Astrocyte of the cerebellum (primary cell): ENCODE measurements around the gene TNFRSF12A.

Experiments
- DNase-seq: peaks from one replicate; pipeline ENCODE4 v3.0.0-alpha.2; 2011; ENCODE audit warnings: low read depth
- H3K4me3 ChIP-seq: 2 replicates; pipeline ENCODE4 v1.5.1; 2011; ENCODE audit warnings: mild to moderate bottlenecking, low read depth, low read length, moderate library complexity
- in situ Hi-C: cut with HindIII; loops from 2 replicates; pipeline ENCODE4 v1.10.0; 2017; ENCODE audit warnings: low sequenced_read_pairs
- TF ChIP-seq, protein P1 (sequence below): IDR thresholded peaks from 2 replicates; pipeline ENCODE4 v1.5.1; 2012; ENCODE audit warnings: low read length, low read depth, moderate library complexity, mild to moderate bottlenecking; ENCODE audit errors: missing control alignments

The TNFRSF12A gene

DNA sequence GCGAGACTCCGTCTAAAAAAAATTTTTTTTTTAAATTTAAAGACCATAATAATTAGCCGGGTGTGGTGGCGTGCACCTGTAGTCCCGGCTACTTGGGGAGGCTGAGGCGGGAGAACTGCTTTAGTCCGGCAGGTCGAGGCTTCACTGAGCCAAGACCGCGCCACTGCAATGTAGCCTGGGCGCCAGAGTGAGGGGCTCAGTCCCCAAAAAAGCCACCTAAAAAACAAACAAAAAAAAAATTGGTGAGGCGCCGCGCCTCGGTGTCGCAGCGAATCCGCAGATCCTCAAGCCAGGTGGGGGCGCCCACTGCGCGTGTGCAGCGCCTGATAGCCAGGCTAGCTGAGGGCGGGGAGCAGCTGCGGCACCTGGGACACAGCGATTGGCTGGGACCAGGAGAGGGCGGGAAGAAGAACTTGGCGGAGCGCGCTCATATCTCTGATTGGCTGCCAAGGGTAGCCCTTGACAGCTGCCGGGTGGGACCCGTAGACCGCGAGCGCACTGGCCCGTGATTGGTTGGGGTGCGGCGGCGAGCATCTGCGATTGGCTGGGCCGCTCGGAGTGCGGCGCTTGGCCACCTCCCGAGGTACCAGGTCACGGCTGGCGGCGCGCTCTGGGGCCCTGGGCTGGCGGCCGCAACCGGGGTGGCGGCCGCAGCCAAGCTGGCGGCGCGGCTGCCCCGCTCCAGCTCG lies 16.4 kb upstream of the TNFRSF12A start:
- DNase-seq = peak; percentile 95
- in situ Hi-C loops = no loop called here
- H3K4me3 ChIP-seq = no peak overlapping the region
- TF ChIP-seq, protein P1, sequence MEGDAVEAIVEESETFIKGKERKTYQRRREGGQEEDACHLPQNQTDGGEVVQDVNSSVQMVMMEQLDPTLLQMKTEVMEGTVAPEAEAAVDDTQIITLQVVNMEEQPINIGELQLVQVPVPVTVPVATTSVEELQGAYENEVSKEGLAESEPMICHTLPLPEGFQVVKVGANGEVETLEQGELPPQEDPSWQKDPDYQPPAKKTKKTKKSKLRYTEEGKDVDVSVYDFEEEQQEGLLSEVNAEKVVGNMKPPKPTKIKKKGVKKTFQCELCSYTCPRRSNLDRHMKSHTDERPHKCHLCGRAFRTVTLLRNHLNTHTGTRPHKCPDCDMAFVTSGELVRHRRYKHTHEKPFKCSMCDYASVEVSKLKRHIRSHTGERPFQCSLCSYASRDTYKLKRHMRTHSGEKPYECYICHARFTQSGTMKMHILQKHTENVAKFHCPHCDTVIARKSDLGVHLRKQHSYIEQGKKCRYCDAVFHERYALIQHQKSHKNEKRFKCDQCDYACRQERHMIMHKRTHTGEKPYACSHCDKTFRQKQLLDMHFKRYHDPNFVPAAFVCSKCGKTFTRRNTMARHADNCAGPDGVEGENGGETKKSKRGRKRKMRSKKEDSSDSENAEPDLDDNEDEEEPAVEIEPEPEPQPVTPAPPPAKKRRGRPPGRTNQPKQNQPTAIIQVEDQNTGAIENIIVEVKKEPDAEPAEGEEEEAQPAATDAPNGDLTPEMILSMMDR = peak; percentile 24

DNA sequence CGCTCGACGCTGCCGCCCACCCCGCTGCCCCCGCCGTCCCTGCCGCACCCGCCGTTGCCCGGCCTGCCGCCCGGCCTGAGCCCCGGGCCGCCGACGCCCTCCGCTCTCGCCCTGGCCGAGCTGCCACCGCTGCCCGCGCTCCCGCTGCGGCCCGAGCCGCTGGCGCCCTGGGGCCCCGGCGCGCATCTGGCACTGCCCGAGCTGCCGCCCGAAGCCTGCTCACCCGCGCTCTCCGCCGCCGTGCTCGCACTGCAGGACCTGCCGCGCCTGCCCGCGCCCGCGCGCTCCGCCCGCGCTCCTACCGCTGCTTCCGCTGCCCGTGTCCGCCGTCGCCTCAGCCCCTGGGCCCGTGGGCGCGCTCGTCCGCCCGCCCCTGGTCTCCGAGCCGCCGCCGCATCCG lies 15.8 kb upstream of the TNFRSF12A start:
- TF ChIP-seq, protein P1 = no peak
- in situ Hi-C loops = no loop called here
- no peak for DNase-seq
- no peak overlapping the region for H3K4me3 ChIP-seq

DNA sequence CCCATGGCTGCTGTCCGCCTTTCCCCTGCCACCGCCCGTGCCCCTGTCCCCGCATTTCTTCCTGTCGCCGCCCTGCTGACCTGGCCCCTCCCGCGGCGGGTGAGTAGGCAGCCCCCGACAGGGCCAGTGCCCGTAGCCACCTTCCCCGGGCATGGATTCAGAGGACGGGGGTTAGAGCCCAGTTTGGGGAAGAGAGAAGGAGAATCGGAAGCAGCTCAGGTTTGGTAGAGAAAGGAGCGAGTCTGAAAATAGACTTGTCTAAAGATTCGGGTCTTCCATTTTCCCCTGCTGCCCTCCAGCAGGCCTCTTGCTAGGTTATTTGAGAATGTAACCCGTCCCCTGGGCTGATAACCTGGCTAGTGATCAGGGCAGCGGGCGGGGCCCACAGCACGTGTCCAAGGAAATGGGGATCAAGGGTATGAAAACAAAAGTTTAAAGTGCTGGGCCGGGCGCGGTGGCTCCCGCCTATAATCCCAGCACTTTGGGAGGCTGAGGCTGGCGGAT lies 15.3 kb upstream of the TNFRSF12A start:
- TF ChIP-seq, protein P1 = no peak
- in situ Hi-C loops = no loop called here
- H3K4me3 ChIP-seq = peak overlapping the region; percentile 12
- no peak for DNase-seq

DNA sequence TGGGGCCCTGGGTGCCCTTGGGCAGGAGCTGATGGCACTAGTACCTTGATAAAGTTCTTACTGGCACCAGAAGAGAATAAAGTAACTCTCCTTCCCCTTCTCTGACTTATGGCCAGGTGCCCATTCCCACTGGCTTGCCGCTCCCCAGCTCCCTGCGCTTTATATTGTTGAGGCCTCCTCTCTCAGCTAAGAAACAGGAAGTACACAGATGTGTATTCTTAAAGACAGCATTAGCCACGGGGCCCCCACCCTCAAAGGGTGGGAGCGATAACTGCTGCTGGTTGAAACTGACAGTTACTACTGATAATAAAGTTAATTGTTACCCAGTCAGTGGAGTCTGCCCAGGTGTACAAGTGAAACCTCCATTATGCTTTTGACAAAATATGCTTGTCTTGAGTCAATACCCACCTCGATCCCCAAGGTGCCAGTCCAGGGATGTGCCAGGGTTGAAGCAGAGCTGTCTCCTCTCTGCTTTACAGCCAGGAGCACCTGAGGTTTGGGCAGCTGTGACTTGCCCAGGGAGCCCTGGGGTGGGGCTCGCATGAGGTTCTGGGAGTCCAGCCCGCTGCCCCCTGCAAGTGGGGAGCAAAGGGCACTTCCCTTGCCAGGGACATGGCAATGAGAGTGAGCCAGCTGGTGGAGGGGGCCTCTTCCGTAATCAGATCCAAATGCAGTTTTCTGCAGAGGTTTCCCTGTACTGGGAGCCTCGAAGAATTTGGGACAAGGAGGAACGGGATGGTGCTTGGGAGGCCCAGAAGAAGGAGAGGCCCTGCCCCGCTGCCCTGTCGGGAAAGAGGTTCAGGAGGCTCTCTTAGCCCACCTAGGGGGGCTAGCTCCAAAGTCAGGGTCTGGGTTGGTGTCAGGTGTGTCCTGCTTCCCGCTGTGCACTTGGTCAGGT lies 12.9 kb upstream of the TNFRSF12A start:
- in situ Hi-C loops = no loop called here
- no peak for DNase-seq
- TF ChIP-seq, protein P1 = no peak
- H3K4me3 ChIP-seq = no peak overlapping the region

DNA sequence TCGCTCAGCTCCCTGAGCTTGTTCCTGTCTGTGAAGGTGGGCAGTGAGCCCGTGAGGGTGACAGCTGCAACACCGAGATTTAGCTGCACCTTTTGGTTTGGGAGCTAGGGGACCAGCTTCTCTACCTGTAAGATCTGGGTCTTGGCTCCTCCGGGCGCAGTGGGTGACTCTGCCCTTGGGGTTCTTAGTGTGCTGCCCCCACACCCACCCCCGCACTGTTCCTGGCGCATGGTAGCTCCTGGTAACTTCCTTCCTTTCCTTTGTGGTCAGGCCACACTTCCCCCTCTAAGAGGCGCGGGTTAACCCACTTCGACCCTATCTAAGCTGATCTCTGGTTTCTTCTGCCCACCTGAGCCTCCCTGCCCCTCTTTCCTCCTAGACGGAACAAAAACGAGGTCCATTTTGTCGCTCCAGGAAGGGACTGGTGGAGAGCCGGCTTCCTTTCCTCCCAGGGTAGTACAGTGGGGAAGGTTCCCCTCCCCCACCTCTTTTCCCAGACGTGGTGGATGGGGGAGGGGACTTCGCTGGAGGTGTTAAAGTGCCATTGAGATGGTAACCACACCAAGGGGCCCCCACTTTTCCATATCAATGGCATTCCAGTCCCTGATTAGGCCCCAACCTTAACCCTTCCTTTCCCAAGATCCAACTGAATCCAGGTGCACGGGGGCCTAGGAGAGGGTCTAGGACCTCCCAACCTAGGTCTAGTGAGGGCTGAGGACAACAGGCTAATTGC lies 12.0 kb upstream of the TNFRSF12A start:
- TF ChIP-seq, protein P1 = no peak
- in situ Hi-C loops = no loop called here
- H3K4me3 ChIP-seq = no peak overlapping the region
- no peak for DNase-seq

DNA sequence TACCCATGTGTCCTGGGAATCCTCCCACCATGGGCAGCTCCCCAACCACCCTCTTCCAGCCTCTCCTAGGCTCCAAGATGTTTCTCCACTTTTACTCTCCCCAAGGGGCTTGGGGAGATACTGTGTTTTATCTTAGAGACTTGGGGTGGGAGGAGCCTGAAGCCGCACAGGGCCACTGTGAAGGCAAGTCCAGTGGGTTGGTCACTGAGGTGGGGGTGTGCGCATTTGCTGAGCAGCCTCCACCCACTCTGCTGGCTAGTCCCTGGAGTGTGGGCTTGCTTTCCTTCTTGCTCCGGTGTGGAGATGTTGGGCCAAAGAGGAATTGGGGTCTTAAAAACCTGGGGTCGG lies 11.5 kb upstream of the TNFRSF12A start:
- no peak for DNase-seq
- in situ Hi-C loops = no loop called here
- no peak overlapping the region for H3K4me3 ChIP-seq
- TF ChIP-seq, protein P1 = no peak
